ENCODE results near the gene AGBL1.

The AGBL1 gene

GRCh38 chr15:86163816-86164215, 84.1 kb downstream of the AGBL1 start:
- no peaks in the 10 kb centered on the region for H3K9me3 Mint-ChIP-seq
- no peaks in the 10 kb centered on the region for H3K36me3 Mint-ChIP-seq
- H3K4me3 Mint-ChIP-seq: no peak overlapping the region
- no peak overlapping the region for H3K27ac Mint-ChIP-seq
- CTCF ChIA-PET: no interaction called here
- DNase-seq: no peak
- H3K4me1 Mint-ChIP-seq: no peaks in the 10 kb centered on the region
- peaks cover 4% of the 10 kb centered on the region for H3K27me3 Mint-ChIP-seq

- CTCF ChIA-PET: no interaction called here
- peaks cover 4% of the 10 kb centered on the region for H3K27me3 Mint-ChIP-seq
Observed at GRCh38 chr15:86164232-86164898, 84.7 kb downstream of the AGBL1 start.

GRCh38 chr15:86165265-86166211, 85.9 kb downstream of the AGBL1 start:
- DNase-seq: no peak
- no peaks in the 10 kb centered on the region for H3K9me3 Mint-ChIP-seq
- no peak overlapping the region for H3K27ac Mint-ChIP-seq
- no peak overlapping the region for H3K4me3 Mint-ChIP-seq
- no peaks in the 10 kb centered on the region for H3K36me3 Mint-ChIP-seq
- H3K27me3 Mint-ChIP-seq: peaks cover 4% of the 10 kb centered on the region
- no peaks in the 10 kb centered on the region for H3K4me1 Mint-ChIP-seq
- CTCF ChIA-PET: no interaction called here

More at GRCh38 chr15:86164232-86164898, 84.7 kb downstream of the AGBL1 start:
- H3K36me3 Mint-ChIP-seq: no peaks in the 10 kb centered on the region
- H3K4me1 Mint-ChIP-seq: no peaks in the 10 kb centered on the region
- no peaks in the 10 kb centered on the region for H3K9me3 Mint-ChIP-seq
- DNase-seq: no peak
- no peak overlapping the region for H3K4me3 Mint-ChIP-seq
- no peak overlapping the region for H3K27ac Mint-ChIP-seq

DNA sequence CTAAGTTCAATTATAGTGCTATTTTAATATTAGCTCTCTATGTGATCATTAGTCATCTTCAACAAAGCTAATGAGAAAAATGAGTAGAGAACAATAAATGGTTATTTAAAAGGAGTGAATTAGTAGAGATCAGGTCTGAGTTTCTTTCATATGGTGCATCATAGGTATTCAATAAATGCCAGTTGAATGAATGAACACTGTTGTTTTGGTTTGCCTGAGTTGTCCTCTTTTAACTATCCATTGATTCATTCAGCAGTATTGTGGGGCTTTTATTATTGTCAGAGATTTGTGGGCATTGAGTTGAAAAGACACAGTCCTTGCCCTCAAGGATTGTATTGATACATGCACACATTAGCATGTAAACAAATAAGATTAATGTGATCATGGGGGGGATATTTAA, 88.2 kb downstream of the AGBL1 start:
- H3K9me3 Mint-ChIP-seq: no peaks in the 10 kb centered on the region

GRCh38 chr15:86178845-86179244, 99.2 kb downstream of the AGBL1 start:
- no peaks in the 10 kb centered on the region for H3K4me1 Mint-ChIP-seq
- H3K27me3 Mint-ChIP-seq: no peaks in the 10 kb centered on the region
- no peaks in the 10 kb centered on the region for H3K9me3 Mint-ChIP-seq
- no peak overlapping the region for H3K4me3 Mint-ChIP-seq
- no peak overlapping the region for H3K27ac Mint-ChIP-seq
- CTCF ChIA-PET: no interaction called here
- no peak for DNase-seq
- H3K36me3 Mint-ChIP-seq: no peaks in the 10 kb centered on the region

More for the DNA sequence above, 88.2 kb downstream of the AGBL1 start:
- peaks cover 4% of the 10 kb centered on the region for H3K27me3 Mint-ChIP-seq
- no peak overlapping the region for H3K4me3 Mint-ChIP-seq
- CTCF ChIA-PET: no interaction called here
- H3K4me1 Mint-ChIP-seq: no peaks in the 10 kb centered on the region
- no peak for DNase-seq
- no peaks in the 10 kb centered on the region for H3K36me3 Mint-ChIP-seq
- no peak overlapping the region for H3K27ac Mint-ChIP-seq

DNA sequence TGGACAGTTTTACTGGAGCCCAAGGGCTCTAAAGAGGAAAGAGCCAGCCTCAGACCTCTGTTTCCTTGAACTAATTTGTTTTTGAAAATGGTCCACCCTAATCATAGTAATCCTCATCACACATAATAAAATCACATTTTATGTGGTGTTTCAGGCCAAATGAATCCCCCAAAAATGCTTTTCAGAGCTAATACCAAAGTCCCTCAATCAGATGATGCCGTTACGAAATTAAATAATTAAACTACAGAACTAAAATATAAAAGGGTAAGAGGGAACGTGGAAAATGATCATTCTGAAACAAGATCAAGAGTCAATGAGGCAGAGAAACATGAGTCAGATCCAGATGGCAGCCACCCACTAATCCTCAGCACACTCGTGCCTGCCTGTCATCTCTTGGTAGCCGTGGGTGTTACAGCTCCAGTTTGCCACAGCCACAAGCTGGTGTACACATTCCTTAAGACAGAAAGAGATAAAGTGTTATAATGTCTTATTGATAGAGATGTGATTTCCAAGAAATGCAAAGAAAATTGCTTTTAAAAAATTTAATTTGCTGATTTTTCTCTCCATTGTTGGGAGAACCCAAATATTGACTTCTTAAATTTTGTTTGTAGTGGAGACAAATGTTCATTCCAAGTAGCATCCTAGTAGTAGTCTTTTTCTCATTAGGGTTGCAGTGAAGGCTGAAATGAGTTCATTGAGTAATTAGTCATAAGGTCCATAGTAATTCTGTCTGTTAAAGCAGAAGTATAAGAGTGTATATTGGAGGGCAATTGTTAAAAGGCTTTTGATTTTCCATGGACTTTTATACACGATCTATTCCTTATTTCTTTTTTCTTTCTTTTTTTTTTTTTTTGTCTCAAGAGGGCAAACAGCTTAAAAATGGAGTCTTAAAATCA, 104.2 kb downstream of the AGBL1 start:
- CTCF ChIA-PET: no interaction called here
- H3K27ac Mint-ChIP-seq: no peak overlapping the region
- H3K36me3 Mint-ChIP-seq: no peaks in the 10 kb centered on the region

GRCh38 chr15:86193716-86194380, 114.2 kb downstream of the AGBL1 start:
- no peaks in the 10 kb centered on the region for H3K36me3 Mint-ChIP-seq
- peaks cover 3% of the 10 kb centered on the region for H3K27me3 Mint-ChIP-seq
- no peak for DNase-seq
- CTCF ChIA-PET: no interaction called here
- H3K4me3 Mint-ChIP-seq: no peak overlapping the region
- H3K27ac Mint-ChIP-seq: no peak overlapping the region
- no peaks in the 10 kb centered on the region for H3K4me1 Mint-ChIP-seq
- H3K9me3 Mint-ChIP-seq: no peaks in the 10 kb centered on the region

More for the DNA sequence above, 104.2 kb downstream of the AGBL1 start:
- DNase-seq: no peak
- no peaks in the 10 kb centered on the region for H3K9me3 Mint-ChIP-seq
- H3K27me3 Mint-ChIP-seq: no peaks in the 10 kb centered on the region
- H3K4me3 Mint-ChIP-seq: no peak overlapping the region
- H3K4me1 Mint-ChIP-seq: no peaks in the 10 kb centered on the region

DNA sequence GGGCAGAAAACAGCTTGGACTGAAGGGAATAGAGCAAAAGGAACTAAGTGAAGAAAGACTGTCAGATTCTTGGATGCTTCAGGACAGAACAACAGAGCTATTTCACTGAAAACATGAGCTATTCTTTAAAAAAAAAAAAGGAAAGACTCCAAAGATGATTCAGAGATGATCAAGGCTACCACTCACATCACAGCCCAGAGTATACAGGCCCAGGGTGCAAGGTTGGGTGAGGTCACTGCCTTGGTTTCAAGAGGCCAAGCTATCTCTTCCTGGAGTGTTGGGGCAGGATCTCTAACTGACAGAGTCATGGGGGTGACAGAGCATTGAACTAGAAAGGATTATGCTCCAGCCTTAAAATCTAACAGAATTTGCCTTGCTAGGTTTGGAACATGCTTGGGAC, 118.1 kb downstream of the AGBL1 start:
- no peak for DNase-seq
- Mint-ChIP-seq H3K4me1 (no peaks in the 10 kb centered on the region), H3K27me3 (no peaks in the 10 kb centered on the region), H3K27ac (no peak overlapping the region), H3K4me3 (no peak overlapping the region), H3K36me3 (no peaks in the 10 kb centered on the region), H3K9me3 (no peaks in the 10 kb centered on the region)
- CTCF ChIA-PET: no interaction called here

DNA sequence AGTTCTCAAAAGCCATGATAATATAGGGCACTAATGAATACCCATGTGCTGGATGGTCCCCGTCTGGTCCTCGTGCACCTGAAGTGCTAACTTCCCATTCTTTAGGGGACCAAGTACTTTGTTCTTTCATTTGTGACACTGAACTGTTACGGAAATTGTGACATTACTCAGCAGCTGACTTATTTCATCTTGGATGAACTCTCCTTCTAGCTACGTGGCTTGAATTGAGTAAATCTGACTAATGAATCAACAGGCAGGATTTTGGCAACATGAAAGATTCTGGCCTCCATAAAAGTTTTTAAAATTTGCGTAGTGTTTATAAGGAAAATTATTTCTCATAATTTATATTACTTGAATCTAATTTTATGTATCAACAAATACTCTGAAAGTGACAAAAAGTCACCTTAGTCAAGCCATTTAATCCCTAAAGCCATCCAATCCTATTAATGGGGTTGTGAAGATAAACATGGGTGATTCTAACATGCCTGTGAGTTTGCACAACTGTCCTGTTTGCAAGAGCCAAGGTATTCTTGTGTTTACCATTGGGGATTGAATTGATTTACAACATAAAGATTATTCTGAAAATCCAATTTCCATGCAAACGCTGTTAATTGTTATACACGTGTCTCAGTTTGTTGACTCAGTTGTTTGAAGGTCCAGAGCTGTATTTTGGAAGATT, 119.9 kb downstream of the AGBL1 start:
- H3K4me3 Mint-ChIP-seq: no peak overlapping the region
- no peak for DNase-seq
- no peaks in the 10 kb centered on the region for H3K9me3 Mint-ChIP-seq
- H3K36me3 Mint-ChIP-seq: no peaks in the 10 kb centered on the region
- H3K4me1 Mint-ChIP-seq: no peaks in the 10 kb centered on the region
- no peaks in the 10 kb centered on the region for H3K27me3 Mint-ChIP-seq
- no peak overlapping the region for H3K27ac Mint-ChIP-seq
- CTCF ChIA-PET: no interaction called here

GRCh38 chr15:86201313-86202008, 121.8 kb downstream of the AGBL1 start:
- Mint-ChIP-seq H3K4me1 (no peaks in the 10 kb centered on the region), H3K36me3 (no peaks in the 10 kb centered on the region), H3K27ac (no peak overlapping the region), H3K27me3 (no peaks in the 10 kb centered on the region), H3K9me3 (no peaks in the 10 kb centered on the region), H3K4me3 (no peak overlapping the region)
- DNase-seq: no peak
- CTCF ChIA-PET: no interaction called here

DNA sequence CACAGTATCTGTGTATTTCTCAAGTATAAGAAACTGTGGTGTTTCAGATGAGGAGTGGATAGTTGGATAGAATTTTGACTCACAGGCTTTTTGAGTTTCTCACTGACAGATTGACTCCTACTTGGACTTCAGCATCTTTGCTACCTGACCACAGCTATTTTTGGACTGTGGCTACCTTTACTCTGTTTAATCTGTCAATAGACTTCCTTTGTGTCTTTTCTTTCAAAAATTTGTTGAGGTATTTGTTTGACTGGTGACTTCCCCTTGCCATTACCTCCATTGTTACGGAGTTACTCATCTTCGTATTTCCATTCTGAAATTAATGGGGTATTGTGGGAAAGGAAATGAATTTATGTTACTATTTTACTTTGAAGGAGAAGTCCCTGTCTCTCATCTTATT, 123.8 kb downstream of the AGBL1 start:
- Mint-ChIP-seq H3K27ac (no peak overlapping the region), H3K27me3 (no peaks in the 10 kb centered on the region), H3K36me3 (no peaks in the 10 kb centered on the region), H3K9me3 (no peaks in the 10 kb centered on the region), H3K4me3 (no peak overlapping the region), H3K4me1 (no peaks in the 10 kb centered on the region)
- DNase-seq: no peak
- CTCF ChIA-PET: no interaction called here

DNA sequence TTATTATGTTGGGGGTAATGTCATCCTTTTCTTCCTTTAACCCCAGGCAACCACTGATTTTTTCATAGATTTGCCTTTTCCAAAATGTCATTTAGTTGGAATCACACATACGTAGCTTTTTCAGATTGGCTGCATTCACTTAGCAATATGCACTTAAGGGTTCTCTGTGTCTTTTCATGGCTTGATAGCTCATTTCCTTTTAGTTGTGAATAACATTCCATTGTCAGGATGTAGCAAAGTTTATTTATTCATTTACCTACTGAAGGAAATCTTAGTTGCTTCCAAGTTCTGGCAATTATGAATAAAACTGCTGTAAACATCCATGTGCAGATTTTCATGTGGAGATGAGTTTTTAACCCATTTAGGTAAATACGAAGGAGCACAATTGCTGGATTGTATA, 125.4 kb downstream of the AGBL1 start:
- H3K36me3 Mint-ChIP-seq: no peaks in the 10 kb centered on the region
- H3K9me3 Mint-ChIP-seq: no peaks in the 10 kb centered on the region
- no peaks in the 10 kb centered on the region for H3K4me1 Mint-ChIP-seq
- DNase-seq: no peak
- H3K27me3 Mint-ChIP-seq: no peaks in the 10 kb centered on the region
- CTCF ChIA-PET: no interaction called here
- no peak overlapping the region for H3K27ac Mint-ChIP-seq
- no peak overlapping the region for H3K4me3 Mint-ChIP-seq

GRCh38 chr15:86213420-86213819, 133.7 kb downstream of the AGBL1 start:
- Mint-ChIP-seq H3K4me1 (no peaks in the 10 kb centered on the region), H3K9me3 (peaks cover 10% of the 10 kb centered on the region), H3K36me3 (no peaks in the 10 kb centered on the region), H3K4me3 (no peak overlapping the region), H3K27me3 (no peaks in the 10 kb centered on the region), H3K27ac (no peak overlapping the region)
- CTCF ChIA-PET: no interaction called here
- DNase-seq: no peak
